Neural progenitor cell (in vitro differentiated cells): ENCODE results near the gene BCOR. TPM values are rescaled to one million over a fixed set of nuclear protein-coding genes. Genes with fewer than 3 reads are reported as not detected.

Experiments used
- DNase-seq: peaks from one replicate; pipeline ENCODE4 v3.0.0-alpha.2; 2016; ENCODE audit warnings: low spot score
- H2AFZ ChIP-seq: fragments of 200-600 bp; sonication (generic); replicated peaks from 2 replicates; pipeline ENCODE4 v1.6.1; 2016; ENCODE audit warnings: antibody characterized with exemption
- H3F3A ChIP-seq: fragments of 200-600 bp; sonication (generic); 2 replicates; pipeline ENCODE4 v1.6.1; 2016; ENCODE audit warnings: antibody characterized with exemption, low read depth
- H3K27ac ChIP-seq: fragments of 200-600 bp; sonication (generic); 2 replicates; pipeline ENCODE4 v1.5.1; 2016; ENCODE audit warnings: mild to moderate bottlenecking
- H3K27me3 ChIP-seq: fragments of 200-600 bp; sonication (generic); 2 replicates; pipeline ENCODE4 v1.6.1; 2016; ENCODE audit warnings: mild to moderate bottlenecking, moderate library complexity
- H3K36me3 ChIP-seq: fragments of 200-600 bp; sonication (generic); 2 replicates; pipeline ENCODE4 v1.5.1; 2016
- H3K4me1 ChIP-seq: fragments of 200-600 bp; sonication (generic); 2 replicates; pipeline ENCODE4 v1.6.1; 2016; ENCODE audit warnings: mixed run types
- H3K4me2 ChIP-seq: fragments of 200-600 bp; sonication (generic); 2 replicates; pipeline ENCODE4 v1.6.1; 2016
- H3K4me3 ChIP-seq: fragments of 200-600 bp; sonication (generic); 2 replicates; pipeline ENCODE4 v1.5.1; 2016
- H3K79me2 ChIP-seq: fragments of 200-600 bp; sonication (generic); 2 replicates; pipeline ENCODE4 v1.6.1; 2016; ENCODE audit warnings: low read depth
- H3K9ac ChIP-seq: fragments of 200-600 bp; sonication (generic); 2 replicates; pipeline ENCODE4 v1.6.1; 2016
- H3K9me3 ChIP-seq: fragments of 200-600 bp; sonication (generic); 2 replicates; pipeline ENCODE4 v1.5.1; 2016; ENCODE audit warnings: low read depth
- H4K20me1 ChIP-seq: fragments of 200-600 bp; sonication (generic); 2 replicates; pipeline ENCODE4 v1.6.1; 2016; ENCODE audit warnings: low read depth
- H3K27ac Mint-ChIP-seq: 3 replicates; pipeline ENCODE4 v1.8.0; 2021; ENCODE audit warnings: mixed read lengths
- H3K27me3 Mint-ChIP-seq: 2 replicates; pipeline ENCODE4 v1.8.0; 2022; ENCODE audit warnings: low read depth, mild to moderate bottlenecking, inconsistent platforms, moderate library complexity, mixed read lengths; ENCODE audit not compliant: insufficient read depth
- H3K36me3 Mint-ChIP-seq: 3 replicates; pipeline ENCODE4 v1.8.0; 2021; ENCODE audit warnings: mixed read lengths
- H3K4me1 Mint-ChIP-seq: 3 replicates; pipeline ENCODE4 v1.8.0; 2021; ENCODE audit warnings: mixed read lengths
- H3K4me3 Mint-ChIP-seq: 3 replicates; pipeline ENCODE4 v1.8.0; 2021; ENCODE audit warnings: mild to moderate bottlenecking, moderate library complexity, mixed read lengths
- H3K9me3 Mint-ChIP-seq: 3 replicates; pipeline ENCODE4 v1.8.0; 2020; ENCODE audit warnings: mixed read lengths
- EZH2 ChIP-seq: fragments of 200-600 bp; sonication (generic); IDR thresholded peaks from 2 replicates; pipeline ENCODE4 v1.6.1; 2017; ENCODE audit warnings: antibody characterized with exemption, mild to moderate bottlenecking, moderate library complexity
- EZH2phosphoT487 ChIP-seq: fragments of 200-600 bp; sonication (generic); IDR thresholded peaks from 2 replicates; pipeline ENCODE4 v1.6.1; 2017; ENCODE audit warnings: antibody characterized with exemption
- total RNA-seq: library from RNA; depleted of rRNA; stranded (reverse); fragments of >200 nt; gene quantifications from 2 replicates; pipeline ENCODE4 v1.2.3, GENCODE V29; 2015; ENCODE audit warnings: low replicate concordance
- TF ChIP-seq, protein P1 (sequence below): fragments of 200-600 bp; sonication (generic); IDR thresholded peaks from 2 replicates; pipeline ENCODE4 v1.5.1; 2017; ENCODE audit warnings: antibody characterized with exemption, mild to moderate bottlenecking

BCOR gene
- total RNA-seq, 1 donor from 2014 or later, result 32.4 TPM

DNA sequence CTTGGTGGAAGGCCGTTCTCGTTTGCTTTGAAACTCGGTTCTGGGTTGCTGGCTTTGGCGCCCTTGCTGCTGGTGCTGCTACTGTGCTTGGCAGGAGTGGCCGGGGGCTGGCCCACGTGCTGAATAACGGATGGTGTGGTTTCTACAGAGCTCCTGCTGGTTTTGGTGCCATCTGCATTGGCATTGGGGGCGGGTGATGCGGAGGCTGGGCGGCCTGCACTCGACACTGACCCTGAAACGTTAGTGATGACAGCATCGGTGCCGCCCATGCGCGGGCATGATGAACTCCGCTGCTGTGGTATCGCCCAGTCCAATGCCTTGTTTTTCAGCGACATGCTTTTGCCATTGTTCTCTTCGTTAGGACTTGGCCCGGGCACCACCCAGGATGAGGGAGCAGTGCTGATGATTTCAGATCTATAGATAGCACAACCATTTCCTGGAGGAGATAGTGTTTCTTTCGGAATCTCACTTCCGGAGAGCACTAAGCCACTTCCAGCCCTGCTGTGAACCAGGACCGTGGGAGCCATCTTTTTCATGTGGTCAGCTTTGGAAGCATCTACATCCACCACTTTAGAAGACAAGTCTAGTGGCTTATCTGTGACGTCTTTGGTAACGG, 24.2 kb downstream of the BCOR start:
- TF ChIP-seq EZH2phosphoT487, result no peak
- TF ChIP-seq, protein P1, sequence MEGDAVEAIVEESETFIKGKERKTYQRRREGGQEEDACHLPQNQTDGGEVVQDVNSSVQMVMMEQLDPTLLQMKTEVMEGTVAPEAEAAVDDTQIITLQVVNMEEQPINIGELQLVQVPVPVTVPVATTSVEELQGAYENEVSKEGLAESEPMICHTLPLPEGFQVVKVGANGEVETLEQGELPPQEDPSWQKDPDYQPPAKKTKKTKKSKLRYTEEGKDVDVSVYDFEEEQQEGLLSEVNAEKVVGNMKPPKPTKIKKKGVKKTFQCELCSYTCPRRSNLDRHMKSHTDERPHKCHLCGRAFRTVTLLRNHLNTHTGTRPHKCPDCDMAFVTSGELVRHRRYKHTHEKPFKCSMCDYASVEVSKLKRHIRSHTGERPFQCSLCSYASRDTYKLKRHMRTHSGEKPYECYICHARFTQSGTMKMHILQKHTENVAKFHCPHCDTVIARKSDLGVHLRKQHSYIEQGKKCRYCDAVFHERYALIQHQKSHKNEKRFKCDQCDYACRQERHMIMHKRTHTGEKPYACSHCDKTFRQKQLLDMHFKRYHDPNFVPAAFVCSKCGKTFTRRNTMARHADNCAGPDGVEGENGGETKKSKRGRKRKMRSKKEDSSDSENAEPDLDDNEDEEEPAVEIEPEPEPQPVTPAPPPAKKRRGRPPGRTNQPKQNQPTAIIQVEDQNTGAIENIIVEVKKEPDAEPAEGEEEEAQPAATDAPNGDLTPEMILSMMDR, result no peak
- TF ChIP-seq EZH2, result no peak
- H3K36me3 Mint-ChIP-seq, result peaks cover 44% of the 10 kb centered on the region
- Histone ChIP-seq H2AFZ (no peak overlapping the region), H3K27ac (no peak overlapping the region), H3K9me3 (no peaks in the 10 kb centered on the region), H3K9ac (no peak overlapping the region), H3K4me3 (no peak overlapping the region), H3K4me1 (peaks cover 15% of the 10 kb centered on the region), H3K36me3 (no peaks in the 10 kb centered on the region), H3K79me2 (peaks cover 68% of the 10 kb centered on the region), H3K27me3 (no peaks in the 10 kb centered on the region), H4K20me1 (peaks cover 54% of the 10 kb centered on the region), H3K4me2 (no peak overlapping the region), H3F3A (peaks cover 2% of the 10 kb centered on the region)
- peaks cover 14% of the 10 kb centered on the region for H3K4me1 Mint-ChIP-seq
- no peak for DNase-seq
- H3K27ac Mint-ChIP-seq, result no peak overlapping the region
- peaks cover 9% of the 10 kb centered on the region for H3K27me3 Mint-ChIP-seq
- H3K9me3 Mint-ChIP-seq, result peaks cover 16% of the 10 kb centered on the region
- H3K4me3 Mint-ChIP-seq, result no peak overlapping the region

DNA sequence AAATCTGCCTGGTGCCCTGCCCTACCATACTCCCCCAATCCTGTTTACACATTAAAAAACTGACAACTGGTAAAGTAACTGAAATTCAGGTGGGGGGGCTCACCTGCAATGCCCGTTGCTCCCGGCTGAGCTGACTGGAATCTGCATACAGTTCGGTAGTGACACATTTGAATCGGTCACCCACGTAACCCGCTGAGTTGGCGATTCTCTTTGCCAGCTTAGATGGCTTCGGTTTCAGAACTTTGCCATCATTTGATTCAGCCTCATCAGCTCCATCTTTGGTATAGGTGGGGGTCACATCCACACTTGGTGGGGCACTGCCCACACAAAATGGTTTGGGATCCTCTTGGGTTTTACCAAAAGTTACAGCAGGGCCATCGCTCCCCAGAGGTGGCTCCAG, 25.5 kb downstream of the BCOR start:
- Histone ChIP-seq H4K20me1 (peaks cover 50% of the 10 kb centered on the region), H3K9me3 (no peaks in the 10 kb centered on the region), H3K4me1 (peaks cover 2% of the 10 kb centered on the region), H2AFZ (no peak overlapping the region), H3K27ac (no peak overlapping the region), H3K79me2 (peaks cover 65% of the 10 kb centered on the region), H3F3A (no peaks in the 10 kb centered on the region), H3K36me3 (no peaks in the 10 kb centered on the region), H3K27me3 (no peaks in the 10 kb centered on the region), H3K4me2 (no peak overlapping the region), H3K9ac (no peak overlapping the region), H3K4me3 (no peak overlapping the region)
- peaks cover 55% of the 10 kb centered on the region for H3K36me3 Mint-ChIP-seq
- H3K9me3 Mint-ChIP-seq, result peaks cover 13% of the 10 kb centered on the region
- peaks cover 10% of the 10 kb centered on the region for H3K4me1 Mint-ChIP-seq
- DNase-seq, result no peak
- H3K4me3 Mint-ChIP-seq, result no peak overlapping the region
- TF ChIP-seq EZH2phosphoT487 (no peak), EZH2 (no peak)
- TF ChIP-seq, protein P1, result no peak
- H3K27ac Mint-ChIP-seq, result no peak overlapping the region
- H3K27me3 Mint-ChIP-seq, result peaks cover 5% of the 10 kb centered on the region

DNA sequence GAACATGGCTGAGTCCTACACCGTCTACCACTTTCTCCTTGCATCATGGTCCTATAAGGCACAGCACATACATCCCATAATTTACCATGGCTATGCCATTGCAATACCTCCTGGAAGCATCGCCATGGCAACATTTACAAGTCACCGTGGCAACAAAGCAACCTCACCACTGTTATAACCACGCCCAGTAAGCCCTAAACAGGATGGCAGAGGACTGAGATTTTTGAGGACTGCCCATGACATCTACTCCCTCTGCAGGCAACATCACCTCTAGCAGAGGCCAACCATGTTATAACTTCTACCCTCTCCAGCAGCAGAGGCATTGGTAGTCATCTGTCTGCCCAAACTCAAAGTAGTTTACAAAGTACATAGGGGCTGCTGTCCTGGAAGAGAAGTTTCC, 29.7 kb downstream of the BCOR start:
- H3K36me3 ChIP-seq, result no peaks in the 10 kb centered on the region
- H2AFZ ChIP-seq, result no peak overlapping the region
- H3K4me3 ChIP-seq, result no peak overlapping the region
- no peak for DNase-seq
- H3K4me1 ChIP-seq, result peaks cover 11% of the 10 kb centered on the region
- no peaks in the 10 kb centered on the region for H3K27me3 ChIP-seq
- peaks cover 2% of the 10 kb centered on the region for H3K27me3 Mint-ChIP-seq
- H3K4me1 Mint-ChIP-seq, result peaks cover 15% of the 10 kb centered on the region
- no peak overlapping the region for H3K27ac Mint-ChIP-seq
- peaks cover 10% of the 10 kb centered on the region for H3K9me3 Mint-ChIP-seq
- H3K4me2 ChIP-seq, result no peak overlapping the region
- H3K9ac ChIP-seq, result no peak overlapping the region
- H4K20me1 ChIP-seq, result peaks cover 58% of the 10 kb centered on the region
- no peaks in the 10 kb centered on the region for H3K9me3 ChIP-seq
- no peaks in the 10 kb centered on the region for H3F3A ChIP-seq
- peaks cover 43% of the 10 kb centered on the region for H3K79me2 ChIP-seq
- TF ChIP-seq EZH2phosphoT487 (no peak), EZH2 (no peak)
- TF ChIP-seq, protein P1, result no peak
- H3K4me3 Mint-ChIP-seq, result no peak overlapping the region
- H3K27ac ChIP-seq, result no peak overlapping the region
- H3K36me3 Mint-ChIP-seq, result peaks cover 46% of the 10 kb centered on the region
